GM21528 (cell line): ENCODE data around the gene ASIP.
"Not testable (repeated sequence)": the region's sequence is repeated elsewhere in the genome, so short reads cannot be mapped to it uniquely, and the experiment has no call there.

Experiments
- ATAC-seq: cut with Tn5 transposase; IDR thresholded peaks from one replicate; pipeline ENCODE4 v1.9.1; 2021; ENCODE audit warnings: mild to moderate bottlenecking, moderate library complexity; ENCODE audit not compliant: unreplicated experiment, low FRiP score

Gene ASIP

GRCh38 chr20:34242015-34242414, 792 bp downstream of the ASIP start:
- ATAC-seq = not testable (repeated sequence)

- ATAC-seq = no peak
Measured at GRCh38 chr20:34242879-34243278, 1.7 kb downstream of the ASIP start.

GRCh38 chr20:34243377-34243776, 2.2 kb downstream of the ASIP start:
- ATAC-seq = no peak

GRCh38 chr20:34246126-34246626, 5.0 kb downstream of the ASIP start:
- no peak for ATAC-seq

GRCh38 chr20:34249291-34249690, 8.1 kb downstream of the ASIP start:
- no peak for ATAC-seq

GRCh38 chr20:34250005-34250404, 8.8 kb downstream of the ASIP start:
- no peak for ATAC-seq

GRCh38 chr20:34251619-34252018, 10.4 kb downstream of the ASIP start:
- no peak for ATAC-seq

- ATAC-seq = not testable (repeated sequence)
Measured at GRCh38 chr20:34252431-34253086, 11.3 kb downstream of the ASIP start.

- no peak for ATAC-seq
Measured at GRCh38 chr20:34254979-34255378, 13.8 kb downstream of the ASIP start.

GRCh38 chr20:34256629-34257124, 15.5 kb downstream of the ASIP start:
- no peak for ATAC-seq

- no peak for ATAC-seq
Measured at GRCh38 chr20:34260208-34260942, 19.2 kb downstream of the ASIP start.

- no peak for ATAC-seq
Measured at GRCh38 chr20:34262488-34263288, 21.5 kb downstream of the ASIP start.

GRCh38 chr20:34263468-34263867, 22.2 kb downstream of the ASIP start:
- ATAC-seq = not testable (repeated sequence)

- no peak for ATAC-seq
Measured at GRCh38 chr20:34264141-34264540, 22.9 kb downstream of the ASIP start.

- ATAC-seq = no peak
Measured at GRCh38 chr20:34268145-34268544, 26.9 kb downstream of the ASIP start.

GRCh38 chr20:34268851-34269636, 27.8 kb downstream of the ASIP start:
- no peak for ATAC-seq

- no peak for ATAC-seq
Measured at GRCh38 chr20:34269996-34270627, 28.9 kb downstream of the ASIP start.

- no peak for ATAC-seq
Measured at GRCh38 chr20:34271956-34272355, 30.7 kb downstream of the ASIP start.

- no peak for ATAC-seq
Measured at GRCh38 chr20:34274694-34275093, 33.5 kb downstream of the ASIP start.

GRCh38 chr20:34281177-34281576, 40.0 kb downstream of the ASIP start:
- no peak for ATAC-seq
